ENCODE measurements around the gene SPOCK1.

SPOCK1 gene

GRCh38 chr5:137372773-137373160 lies 126.4 kb downstream of the SPOCK1 start:
- DNase-seq (ENCODE audit: low read depth) = no peak
- TF ChIP-seq MAX (IDR thresholded peaks at IDR 0.05; ENCODE audit: low read depth, low read length) = no peak
- TF ChIP-seq POLR2A (IDR thresholded peaks at IDR 0.05; ENCODE audit: extremely low read depth, insufficient read length) = no peak
- TF ChIP-seq CTCF (IDR thresholded peaks at IDR 0.05; ENCODE audit: low read depth, low read length) = no peak
- no peak for TF ChIP-seq MYC (IDR thresholded peaks at IDR 0.05; ENCODE audit: low read depth, low read length)

GRCh38 chr5:137372016-137372772 lies 126.9 kb downstream of the SPOCK1 start:
- DNase-seq (ENCODE audit: low read depth) = no peak
- TF ChIP-seq MYC (IDR thresholded peaks at IDR 0.05; ENCODE audit: low read depth, low read length) (no peak), CTCF (IDR thresholded peaks at IDR 0.05; ENCODE audit: low read depth, low read length) (no peak), MAX (IDR thresholded peaks at IDR 0.05; ENCODE audit: low read depth, low read length) (no peak), POLR2A (IDR thresholded peaks at IDR 0.05; ENCODE audit: extremely low read depth, insufficient read length) (no peak)
- no peak overlapping the region for H3K4me3 ChIP-seq (ENCODE audit: low read depth, low read length)

More at GRCh38 chr5:137372773-137373160, 126.4 kb downstream of the SPOCK1 start:
- no peak overlapping the region for H3K4me3 ChIP-seq (ENCODE audit: low read depth, low read length)

- no peak overlapping the region for H3K4me3 ChIP-seq (ENCODE audit: low read depth, low read length)
- TF ChIP-seq MAX (IDR thresholded peaks at IDR 0.05; ENCODE audit: low read depth, low read length) (no peak), POLR2A (IDR thresholded peaks at IDR 0.05; ENCODE audit: extremely low read depth, insufficient read length) (no peak), CTCF (IDR thresholded peaks at IDR 0.05; ENCODE audit: low read depth, low read length) (no peak), MYC (IDR thresholded peaks at IDR 0.05; ENCODE audit: low read depth, low read length) (no peak)
- no peak for DNase-seq (ENCODE audit: low read depth)
These were observed 128.7 kb downstream of the SPOCK1 start for GRCh38 chr5:137370096-137371071.

GRCh38 chr5:137368651-137369050 lies 130.5 kb downstream of the SPOCK1 start:
- DNase-seq (ENCODE audit: low read depth) = no peak
- TF ChIP-seq MYC (IDR thresholded peaks at IDR 0.05; ENCODE audit: low read depth, low read length) (no peak), MAX (IDR thresholded peaks at IDR 0.05; ENCODE audit: low read depth, low read length) (no peak), POLR2A (IDR thresholded peaks at IDR 0.05; ENCODE audit: extremely low read depth, insufficient read length) (no peak), CTCF (IDR thresholded peaks at IDR 0.05; ENCODE audit: low read depth, low read length) (no peak)
- H3K4me3 ChIP-seq (ENCODE audit: low read depth, low read length) = no peak overlapping the region

- H3K4me3 ChIP-seq (ENCODE audit: low read depth, low read length) = no peak overlapping the region
- no peak for DNase-seq (ENCODE audit: low read depth)
- TF ChIP-seq MYC (IDR thresholded peaks at IDR 0.05; ENCODE audit: low read depth, low read length) = no peak
- no peak for TF ChIP-seq MAX (IDR thresholded peaks at IDR 0.05; ENCODE audit: low read depth, low read length)
- no peak for TF ChIP-seq POLR2A (IDR thresholded peaks at IDR 0.05; ENCODE audit: extremely low read depth, insufficient read length)
- TF ChIP-seq CTCF (IDR thresholded peaks at IDR 0.05; ENCODE audit: low read depth, low read length) = no peak
These were observed 131.2 kb downstream of the SPOCK1 start for GRCh38 chr5:137367951-137368350.
